ENCODE measurements around the gene ARPC1A.
"Not testable (repeated sequence)": the region's sequence is repeated elsewhere in the genome, so short reads cannot be mapped to it uniquely, and the experiment has no call there.

ARPC1A gene

DNA sequence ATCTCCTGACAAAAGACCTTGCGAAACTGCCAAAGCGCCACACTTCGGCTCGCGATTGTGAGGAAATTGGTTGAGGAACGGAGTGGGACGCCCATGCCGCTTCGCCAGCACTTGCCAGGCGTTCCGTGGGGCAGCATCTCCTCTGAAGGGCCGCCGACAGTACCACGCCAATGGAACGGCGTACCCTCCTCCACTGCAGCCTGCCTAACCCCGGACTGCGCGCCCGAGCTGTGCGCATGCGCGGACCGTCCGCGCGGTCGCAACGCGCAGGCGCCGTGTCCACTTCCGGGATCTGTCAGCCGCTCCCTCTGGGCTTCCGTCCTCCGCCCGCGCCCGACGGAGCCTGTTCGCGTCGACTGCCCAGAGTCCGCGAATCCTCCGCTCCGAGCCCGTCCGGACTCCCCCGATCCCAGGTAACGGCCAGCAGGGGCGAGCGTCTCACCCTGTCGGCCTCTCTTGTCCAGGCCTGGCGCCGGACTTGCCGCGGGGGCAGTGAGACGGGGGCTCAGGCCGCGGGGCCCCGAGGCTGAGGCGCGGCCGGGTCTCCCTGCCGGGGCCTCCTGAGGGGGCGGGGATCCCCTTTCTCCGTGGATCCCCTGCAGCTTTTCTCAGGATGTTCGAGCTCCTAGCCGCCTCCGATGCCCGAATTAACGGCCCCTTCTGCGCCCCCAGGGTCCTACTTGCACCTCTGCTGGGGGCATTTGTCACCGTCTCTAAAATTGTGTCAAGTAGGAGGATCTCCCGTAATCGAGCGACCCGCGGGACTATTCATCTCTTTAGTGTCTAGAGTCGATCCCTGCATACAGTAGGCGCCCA, at the start of gene ARPC1A:
ARPC1A (plus strand) TSS at position 307 of the 816 bp plus-strand sequence. CDS start 7,456 bp downstream, outside the sequence.
- peak; percentile 60 for DNase-seq (ENCODE audit: low read depth)

DNA sequence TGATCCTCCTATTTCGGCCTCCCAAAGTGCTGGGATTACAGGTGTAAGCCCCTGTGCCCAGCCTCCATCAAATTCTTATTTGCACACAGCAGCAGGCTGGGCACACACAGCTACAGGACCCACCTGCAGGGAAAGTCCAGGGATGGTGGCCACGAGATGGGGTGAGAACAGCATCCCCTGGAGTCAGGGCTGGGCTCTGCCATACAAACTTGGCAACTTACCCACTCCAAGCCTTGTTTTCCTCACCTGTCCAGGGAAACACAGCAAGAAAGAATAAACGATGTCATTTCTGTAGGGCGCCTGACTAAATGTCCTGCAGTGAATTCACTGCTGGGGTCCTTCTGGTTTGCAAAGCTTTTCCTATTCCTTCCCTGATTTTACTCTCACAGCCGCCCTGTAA, 47.5 kb upstream of the ARPC1A start:
- no peak for DNase-seq (ENCODE audit: low read depth)

DNA sequence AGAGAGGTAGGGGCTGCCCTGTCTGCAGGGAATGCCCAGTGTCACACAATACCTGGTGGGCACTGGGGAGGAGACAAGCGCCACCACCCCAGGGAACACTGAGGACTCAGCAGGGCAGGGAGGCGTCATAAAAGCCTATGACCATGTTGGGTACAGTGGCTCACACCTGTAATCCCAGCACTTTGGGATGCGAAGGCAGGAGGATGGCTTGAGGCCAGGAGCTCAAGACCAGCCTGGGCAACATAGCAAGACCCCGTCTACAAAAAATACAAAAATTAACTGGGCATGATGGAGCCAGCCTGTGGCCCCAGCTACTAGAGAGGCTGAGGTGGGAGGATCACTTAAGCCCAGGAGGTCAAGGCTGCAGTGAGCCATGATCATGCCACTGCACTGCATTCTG, 41.5 kb upstream of the ARPC1A start:
- not testable (repeated sequence) for DNase-seq (ENCODE audit: low read depth)

DNA sequence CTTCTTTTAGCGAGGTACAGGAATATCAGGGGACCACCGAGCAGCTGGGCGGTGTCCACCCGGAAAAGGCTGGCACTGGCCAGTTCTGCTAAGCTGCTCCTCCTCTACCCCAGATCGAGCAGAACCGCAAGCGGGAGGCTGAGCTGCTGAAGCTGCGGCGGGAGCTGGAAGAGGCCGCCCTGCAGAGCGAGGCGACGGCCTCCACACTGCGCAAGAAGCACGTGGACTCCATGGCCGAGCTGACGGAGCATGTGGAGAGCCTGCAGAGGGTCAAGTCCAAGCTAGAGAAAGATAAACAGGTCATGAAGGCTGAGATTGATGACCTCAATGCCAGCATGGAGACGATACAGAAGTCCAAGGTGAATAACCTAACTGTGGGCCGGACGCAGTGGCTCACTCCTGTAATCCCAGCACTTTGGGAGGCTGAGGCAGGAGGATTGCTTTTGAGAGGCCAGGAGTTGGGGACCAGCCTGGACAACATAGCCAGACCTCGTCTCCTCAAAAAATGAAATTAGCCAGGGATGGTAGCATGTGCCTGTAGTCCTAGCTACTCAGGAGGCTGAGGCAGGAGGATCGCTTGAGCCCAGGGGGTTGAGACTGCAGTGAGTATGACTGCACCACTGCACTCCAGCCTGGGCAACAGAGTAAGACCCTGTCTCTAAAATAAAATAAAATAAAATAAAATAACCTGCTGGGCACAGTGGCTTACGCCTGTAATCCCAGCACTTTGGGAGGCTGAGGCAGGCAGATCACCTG, 37.7 kb upstream of the ARPC1A start:
- no peak for DNase-seq (ENCODE audit: low read depth)

DNA sequence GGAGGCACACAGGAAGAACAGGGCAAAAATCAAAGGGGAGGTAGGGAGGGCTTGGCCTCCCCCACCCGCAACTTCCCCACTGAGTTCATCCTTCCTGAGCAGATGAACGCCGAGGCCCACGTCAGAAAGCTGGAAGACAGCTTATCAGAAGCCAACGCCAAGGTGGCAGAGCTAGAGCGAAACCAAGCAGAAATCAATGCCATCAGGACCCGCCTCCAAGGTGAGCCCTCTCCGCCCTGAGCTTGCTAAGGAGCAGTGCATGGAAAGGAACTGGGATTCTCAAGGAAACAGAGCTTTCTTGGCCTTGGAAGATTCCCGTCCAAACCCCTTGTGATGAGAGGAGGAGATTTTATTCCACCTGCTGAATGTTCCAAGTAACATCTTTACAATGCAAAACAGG, 36.5 kb upstream of the ARPC1A start:
- no peak for DNase-seq (ENCODE audit: low read depth)

DNA sequence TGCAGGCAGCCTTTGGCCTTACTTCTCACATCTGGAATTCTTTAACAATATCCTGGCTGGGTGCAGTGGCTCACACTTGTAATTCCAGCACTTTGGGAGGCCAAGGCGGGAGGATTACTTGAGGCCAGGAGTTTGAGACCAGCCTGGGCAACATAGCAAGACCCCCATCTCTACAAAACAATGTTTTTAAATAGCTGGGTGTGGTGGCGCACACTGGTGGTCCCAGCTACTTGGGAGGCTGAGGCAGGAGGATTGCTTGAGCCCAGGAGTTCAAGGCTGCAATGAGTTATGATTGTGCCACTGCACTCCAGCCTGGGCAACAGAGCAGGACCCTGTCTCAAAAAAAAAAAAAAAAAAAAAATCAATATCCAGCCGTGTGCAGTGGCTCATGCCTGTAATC, 35.5 kb upstream of the ARPC1A start:
- not testable (repeated sequence) for DNase-seq (ENCODE audit: low read depth)

DNA sequence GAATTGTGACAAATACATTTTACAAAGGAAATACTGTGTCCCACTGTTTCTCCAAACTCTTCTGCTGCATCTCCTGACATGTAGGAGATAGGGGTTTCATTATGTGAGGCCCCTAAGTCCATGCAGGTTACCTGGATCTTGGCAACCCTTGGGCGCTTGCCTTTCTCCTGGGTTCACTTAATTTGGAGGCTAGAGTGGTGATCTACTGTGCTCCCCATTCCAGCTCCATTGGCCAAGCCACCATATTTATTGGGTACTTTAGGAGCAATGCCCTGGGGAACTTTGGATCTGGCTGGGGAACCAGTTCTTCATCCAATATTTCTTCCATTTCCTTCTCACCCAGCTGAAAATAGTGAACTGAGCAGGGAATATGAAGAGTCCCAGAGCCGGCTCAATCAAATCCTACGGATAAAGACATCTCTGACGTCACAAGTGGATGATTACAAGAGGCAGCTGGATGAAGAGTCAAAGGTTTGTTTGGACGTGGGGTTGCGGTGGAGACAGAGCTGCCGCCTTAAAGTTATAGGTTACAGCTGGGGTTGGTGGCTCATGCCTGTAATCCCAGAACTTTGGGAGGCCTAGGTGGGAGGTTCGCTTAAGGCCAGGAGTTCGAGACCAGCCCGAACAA, 34.6 kb upstream of the ARPC1A start:
- no peak for DNase-seq (ENCODE audit: low read depth)

DNA sequence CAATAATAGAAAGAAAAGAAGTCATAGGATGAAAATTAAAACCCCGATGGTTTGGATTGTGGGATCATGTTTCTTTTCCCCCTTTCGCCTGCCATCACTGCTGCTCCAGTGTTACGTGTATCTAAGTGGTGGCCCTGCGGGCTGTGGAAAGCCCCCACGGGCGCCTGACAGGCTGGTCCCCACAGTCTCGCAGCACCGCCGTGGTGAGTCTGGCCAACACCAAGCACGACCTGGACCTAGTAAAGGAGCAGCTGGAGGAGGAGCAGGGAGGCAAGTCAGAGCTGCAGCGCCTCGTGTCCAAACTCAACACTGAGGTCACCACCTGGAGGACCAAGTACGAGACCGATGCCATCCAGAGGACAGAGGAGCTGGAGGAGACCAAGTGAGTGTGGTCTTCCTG, 33.6 kb upstream of the ARPC1A start:
- no peak for DNase-seq (ENCODE audit: low read depth)

DNA sequence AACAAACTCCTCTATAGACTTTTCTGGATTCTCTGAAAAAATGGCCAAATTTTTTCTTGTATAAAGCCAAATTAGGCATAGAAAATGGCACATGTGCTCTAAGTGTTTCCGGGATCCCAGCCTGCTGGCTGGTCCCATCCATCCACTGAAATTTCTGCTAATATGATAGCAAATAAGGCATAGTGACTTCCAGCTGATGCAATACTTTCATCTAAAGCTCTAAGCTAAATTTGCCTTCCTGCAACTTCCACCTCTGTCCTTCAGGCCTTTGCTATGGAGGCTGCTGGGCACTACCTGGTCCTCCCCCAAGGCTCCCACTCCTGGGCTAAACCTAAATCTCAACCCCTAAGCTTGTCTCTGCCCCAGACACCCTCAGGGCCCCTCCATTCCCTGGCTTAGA, 32.5 kb upstream of the ARPC1A start:
- DNase-seq (ENCODE audit: low read depth) = no peak

DNA sequence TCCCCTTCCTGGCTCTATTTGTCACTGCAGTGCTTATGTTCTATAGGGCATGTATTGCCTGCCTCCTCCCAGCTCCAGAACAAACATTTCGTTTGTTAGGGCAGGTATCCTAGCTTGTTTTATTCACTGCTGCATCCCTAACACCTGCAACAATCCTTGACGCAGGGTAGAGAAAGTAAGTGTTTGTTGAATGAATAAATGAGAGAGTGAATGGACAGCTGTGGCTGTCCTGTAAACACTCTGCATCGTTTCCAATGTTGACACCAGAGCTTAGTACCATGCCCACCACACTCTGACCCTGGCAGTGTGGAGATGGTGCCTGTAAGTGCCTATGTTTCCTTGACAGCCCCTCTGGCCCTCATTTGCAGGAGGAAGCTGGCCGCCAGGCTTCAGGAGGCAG, 32.0 kb upstream of the ARPC1A start:
- DNase-seq (ENCODE audit: low read depth) = no peak

DNA sequence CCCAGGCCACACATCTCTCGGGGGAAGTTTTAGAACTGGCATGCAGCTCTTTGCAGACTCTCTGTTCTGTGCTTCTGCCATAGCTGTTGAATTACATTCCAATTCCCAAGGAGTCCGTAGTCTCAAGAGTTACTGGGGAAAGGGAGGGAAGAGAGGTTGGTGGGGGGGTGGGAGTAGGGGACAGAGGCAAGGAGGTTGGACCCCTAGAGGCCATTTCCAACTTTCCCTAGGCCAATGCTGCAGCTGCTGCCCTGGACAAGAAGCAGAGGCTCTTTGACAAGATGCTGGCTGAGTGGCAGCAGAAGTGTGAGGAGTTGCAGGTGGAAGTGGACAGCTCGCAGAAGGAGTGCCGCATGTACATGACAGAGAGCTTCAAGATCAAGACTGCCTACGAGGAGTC, 29.2 kb upstream of the ARPC1A start:
- no peak for DNase-seq (ENCODE audit: low read depth)

DNA sequence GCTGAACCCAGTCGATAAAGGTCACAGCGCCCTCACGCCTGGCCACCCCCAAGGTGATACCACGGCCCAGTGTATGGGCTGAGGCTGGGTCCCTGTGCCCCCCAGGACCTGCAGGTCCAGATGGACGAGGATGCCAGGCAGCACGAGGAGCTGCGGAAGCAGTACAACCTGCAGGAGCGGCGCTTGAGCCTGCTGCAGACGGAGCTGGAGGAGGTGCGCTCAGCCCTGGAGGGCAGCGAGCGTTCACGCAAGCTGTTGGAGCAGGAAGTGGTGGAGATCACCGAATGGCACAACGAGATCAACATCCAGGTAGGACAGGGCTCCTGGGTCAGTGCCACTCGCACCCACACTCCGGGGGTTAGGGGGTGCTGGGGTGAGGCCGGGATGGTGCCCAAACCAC, 24.2 kb upstream of the ARPC1A start:
- no peak for DNase-seq (ENCODE audit: low read depth)

DNA sequence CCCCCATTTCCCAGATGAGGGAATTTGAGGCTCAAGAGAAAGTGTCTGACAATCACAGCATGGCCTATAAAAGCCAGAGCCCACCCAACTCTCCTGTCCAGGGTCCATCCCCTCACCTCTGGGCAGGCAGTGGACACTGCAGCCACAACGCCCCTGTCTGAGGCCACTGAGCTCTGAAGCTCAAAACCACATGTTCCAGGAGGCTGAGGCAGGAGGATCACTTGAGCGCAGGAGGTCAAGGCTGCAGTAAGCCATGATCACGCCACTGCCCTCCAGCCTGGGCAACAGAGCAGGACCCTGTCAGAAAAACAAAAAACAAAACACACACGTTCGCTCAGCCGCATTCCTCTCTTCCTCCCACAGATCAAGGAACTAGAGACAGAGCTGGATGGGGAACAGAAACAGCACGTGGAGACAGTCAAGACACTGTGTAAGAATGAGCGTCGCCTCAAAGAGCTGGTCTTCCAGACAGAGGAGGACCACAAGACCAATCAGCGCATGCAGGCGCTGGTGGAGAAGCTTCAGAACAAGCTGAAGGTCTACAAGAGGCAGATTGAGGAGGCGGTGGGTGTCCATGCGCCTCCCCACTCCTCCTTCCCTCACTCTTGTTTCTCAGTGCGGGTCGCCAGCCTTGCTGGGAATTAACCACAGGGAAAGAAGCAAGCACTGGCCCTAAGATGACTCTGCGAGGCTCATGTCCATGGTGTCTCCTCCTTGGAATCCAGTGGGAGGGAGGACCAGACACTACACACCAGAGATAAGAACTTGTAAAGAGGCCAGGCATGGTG, 20.0 kb upstream of the ARPC1A start:
- DNase-seq (ENCODE audit: low read depth) = no peak

DNA sequence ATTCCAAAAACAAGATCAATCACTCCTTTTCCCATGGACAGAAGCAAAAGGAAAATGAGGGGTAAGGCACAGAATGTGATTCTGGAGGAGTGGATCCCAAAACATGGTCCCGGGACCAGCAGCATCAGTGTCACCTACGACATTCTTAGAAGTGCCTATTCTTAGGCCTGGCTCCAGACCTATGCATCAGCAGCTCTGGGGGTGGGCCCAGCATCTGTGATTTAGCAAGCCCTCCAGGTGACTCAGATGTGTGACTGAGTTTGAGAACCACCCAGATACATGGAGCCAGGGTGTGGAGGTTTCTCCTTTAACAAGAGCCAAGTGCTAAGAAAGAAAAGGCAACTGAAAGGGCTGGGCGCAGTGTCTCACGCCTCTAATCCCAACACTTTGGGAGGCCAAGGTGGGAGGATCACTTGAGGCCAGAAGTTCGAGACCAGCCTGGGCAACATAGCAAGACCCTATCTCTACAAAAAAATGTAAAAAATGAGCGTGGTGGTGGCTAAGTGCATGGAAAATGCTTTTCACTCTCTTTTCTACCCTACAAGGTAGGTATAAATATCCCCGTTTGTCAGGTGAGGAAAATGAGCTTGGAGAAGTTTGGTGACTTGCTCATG, 17.1 kb upstream of the ARPC1A start:
- DNase-seq (ENCODE audit: low read depth) = no peak

DNA sequence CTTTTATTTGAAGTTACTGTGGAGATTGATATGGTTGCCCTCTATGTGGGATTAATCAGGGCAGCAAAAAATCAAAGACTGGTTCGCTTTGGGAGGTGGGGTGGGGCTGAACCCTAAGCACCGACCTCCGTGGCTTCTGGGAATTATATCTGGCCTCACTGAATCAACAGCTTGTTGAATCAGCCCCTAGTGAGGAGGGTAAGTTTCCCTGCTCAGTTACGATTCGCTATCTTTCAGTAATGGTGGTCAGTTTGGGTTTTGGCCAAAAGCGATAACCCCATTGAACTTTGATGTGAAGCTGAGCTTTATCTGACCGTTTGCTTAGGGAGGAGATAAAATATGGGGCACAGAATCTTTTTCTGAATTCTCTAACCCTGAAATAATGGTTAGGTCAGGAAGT, 16.6 kb upstream of the ARPC1A start:
- no peak for DNase-seq (ENCODE audit: low read depth)

DNA sequence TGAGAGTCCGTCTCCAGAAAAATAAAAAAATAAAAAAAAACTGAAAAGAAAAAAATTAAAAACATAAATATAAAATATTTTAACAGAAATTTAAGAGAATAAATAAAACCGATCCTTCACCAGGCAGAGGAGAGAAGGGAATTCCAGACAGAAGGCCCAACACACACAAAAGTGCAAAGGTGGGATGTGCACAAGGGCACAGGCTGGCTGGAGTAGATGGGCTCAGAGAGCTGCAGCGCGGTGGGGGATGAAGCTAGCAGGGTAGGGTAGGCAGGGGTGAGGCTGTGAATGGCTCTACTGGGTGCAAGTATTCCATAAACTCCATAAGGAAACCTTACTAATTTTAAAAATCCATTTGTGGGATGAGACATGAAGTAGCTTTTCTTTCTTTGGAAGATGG, 15.7 kb upstream of the ARPC1A start:
- DNase-seq (ENCODE audit: low read depth) = no peak

DNA sequence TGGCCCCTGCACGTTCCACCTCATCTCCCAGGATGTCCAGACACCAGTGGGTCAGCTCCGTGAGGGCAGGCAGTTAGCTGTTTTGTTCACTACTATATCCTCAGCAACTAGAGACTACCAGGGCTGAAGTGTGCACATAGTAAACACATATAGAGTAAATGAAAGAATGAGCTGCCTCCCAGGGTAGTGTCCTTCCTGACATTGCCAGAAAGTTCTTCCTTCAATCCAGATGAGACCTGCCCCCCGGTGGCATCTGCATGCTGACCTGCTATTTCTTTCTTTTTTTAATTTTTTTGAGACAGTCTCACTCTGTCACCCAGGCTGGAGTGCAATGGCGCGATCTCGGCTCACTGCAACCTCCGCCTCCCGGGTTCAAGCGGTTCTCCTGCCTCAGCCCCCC, 14.0 kb upstream of the ARPC1A start:
- DNase-seq (ENCODE audit: low read depth) = no peak

DNA sequence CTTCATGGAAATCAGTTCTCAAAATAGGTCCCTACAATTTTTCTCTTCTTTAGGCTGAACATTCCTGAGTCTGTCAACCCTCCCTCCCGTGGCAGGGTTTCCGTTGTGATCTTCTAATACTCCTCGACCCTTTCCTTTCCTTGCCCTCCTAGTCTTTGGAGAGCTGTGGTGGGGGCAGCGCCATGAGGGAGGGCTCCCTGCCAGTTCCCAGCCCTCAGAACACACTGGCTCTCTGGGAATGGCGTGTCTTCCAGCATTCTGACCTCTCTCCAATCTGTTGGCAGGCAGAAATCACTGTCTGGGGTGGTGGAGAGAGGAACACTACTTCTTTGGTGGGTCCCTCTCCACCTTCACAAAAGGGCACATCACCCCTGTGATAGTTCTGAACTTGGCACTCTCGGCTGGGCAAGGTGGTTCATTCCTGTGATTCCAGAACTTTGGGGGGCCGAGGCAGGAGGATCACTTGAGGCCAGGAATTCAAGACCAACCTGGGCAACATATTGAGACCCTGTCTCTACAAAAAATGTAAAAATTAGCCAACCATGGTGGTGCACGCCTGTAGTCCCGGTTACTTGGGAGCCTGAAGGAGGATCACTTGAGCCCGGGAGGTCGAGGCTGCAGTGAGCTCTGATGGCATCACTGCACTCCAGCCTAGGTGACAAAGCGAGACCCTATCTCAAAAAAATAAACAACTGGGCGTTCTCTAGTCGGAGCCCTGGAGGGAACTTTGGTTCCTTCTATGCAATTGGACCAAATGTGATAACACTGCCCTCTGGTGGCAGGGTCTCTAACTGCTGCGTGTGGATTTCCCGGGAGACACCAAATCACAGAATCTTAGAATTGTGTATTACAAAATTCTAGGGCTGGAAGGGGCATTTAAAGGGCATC, 13.1 kb upstream of the ARPC1A start:
- no peak for DNase-seq (ENCODE audit: low read depth)

DNA sequence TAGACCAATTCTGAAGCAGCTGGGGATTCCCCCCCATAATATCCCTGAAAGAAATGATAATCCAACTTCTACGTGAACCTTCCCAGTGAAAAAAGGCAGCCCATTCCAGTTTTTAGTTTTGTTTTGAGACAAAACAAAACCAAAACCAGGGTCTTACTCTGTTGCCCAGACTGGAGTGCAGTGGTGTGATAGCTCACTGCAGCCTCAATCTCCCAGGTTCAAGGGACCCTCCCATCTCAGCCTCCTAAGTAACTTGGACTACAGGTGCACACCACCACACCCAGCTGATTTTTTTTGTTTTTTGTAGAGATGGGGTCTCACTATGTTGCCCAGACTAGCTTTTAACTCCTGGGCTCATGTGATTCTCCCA, 12.5 kb upstream of the ARPC1A start:
- DNase-seq (ENCODE audit: low read depth) = no peak

DNA sequence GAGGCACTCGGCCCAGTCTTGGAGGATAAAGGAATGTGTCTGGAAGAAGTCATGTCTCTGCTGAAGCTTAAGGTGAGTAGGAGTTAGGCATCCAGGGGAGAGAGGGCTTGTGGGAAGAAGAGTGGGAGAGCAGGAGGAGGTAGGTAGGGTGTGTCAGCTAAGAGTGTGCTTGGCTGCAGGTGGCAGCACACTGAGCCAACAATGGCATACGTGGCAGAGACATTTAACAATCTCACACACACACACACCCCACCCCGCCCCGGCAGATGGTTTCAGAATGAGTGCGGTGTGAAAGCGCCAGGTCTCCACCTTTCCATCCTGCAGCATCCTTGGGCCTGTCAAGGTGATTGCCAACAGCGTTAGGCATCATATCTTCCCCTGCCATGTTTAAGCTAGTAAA, 11.2 kb upstream of the ARPC1A start:
- DNase-seq (ENCODE audit: low read depth) = no peak

DNA sequence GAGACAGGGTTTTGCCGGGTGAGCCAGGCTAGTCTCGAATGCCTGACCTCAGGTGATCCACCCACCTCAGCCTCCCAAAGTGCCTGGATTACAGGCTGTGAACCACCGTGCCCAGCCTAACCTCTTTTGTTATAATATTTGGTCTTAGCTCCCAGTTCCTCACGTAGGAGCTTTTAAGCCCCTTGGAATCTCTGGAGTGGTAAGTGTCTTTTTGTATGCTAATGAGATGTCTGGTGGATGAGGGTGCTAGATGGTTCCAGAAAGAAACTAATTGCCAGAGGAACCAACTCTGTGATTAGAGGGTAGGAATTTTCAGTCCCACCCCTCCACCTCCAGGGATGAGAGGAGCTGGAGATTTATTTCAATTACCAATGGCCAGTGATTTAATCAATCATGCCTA, 5.3 kb upstream of the ARPC1A start:
- no peak for DNase-seq (ENCODE audit: low read depth)

Measured in HS-27A (cell line).